ENCODE results near the gene FGD3. TPM values are rescaled to one million over a fixed set of nuclear protein-coding genes. Genes with fewer than 3 reads are reported as not detected.
A peak's percentile ranks its signal among the peaks of the same experiment; 100 is the strongest.

The FGD3 gene
- total and polyA plus RNA-seq, 9 of the 15 experiments (the other 6 are each of a cell fraction or from before 2014, with no cell fraction given) = 0.07 to 1.3 (median 0.29) TPM

GRCh38 chr9:92934321-92934720 lies 13.0 kb upstream of the FGD3 start (continued):
- TF ChIP-seq MGA (IDR thresholded peaks at IDR 0.05) (0 out of 2 replicates have a peak, but pooled peaks have one; percentile 21), ZKSCAN1 (IDR thresholded peaks at IDR 0.05; ENCODE audit: low read depth, low read length) (no peak), ZC3H8 (IDR thresholded peaks at IDR 0.05) (no peak), ZNF518B (CRISPR knock-in tag; IDR thresholded peaks at IDR 0.05) (no peak), ZNF695 (CRISPR knock-in tag; IDR thresholded peaks at IDR 0.05) (no peak), E4F1 (CRISPR knock-in tag; IDR thresholded peaks at IDR 0.05; ENCODE audit: borderline replicate concordance) (no peak), TAF1 (IDR thresholded peaks at IDR 0.05; ENCODE audit: control insufficient read depth, extremely low read depth, insufficient read depth, low read length, severe bottlenecking) (no peak), SAFB2 (IDR thresholded peaks at IDR 0.05; ENCODE audit: borderline replicate concordance, low read depth, low read length, severe bottlenecking) (no peak), MAFF (IDR thresholded peaks at IDR 0.05; ENCODE audit: low read length) (no peak)

Data from K562 (cell line).